HG03432 (cell line): ENCODE data around the gene CEP44.

ENCODE experiments used
- ATAC-seq: cut with Tn5 transposase; IDR thresholded peaks from one replicate; pipeline ENCODE4 v1.9.1; 2021; ENCODE audit warnings: mild to moderate bottlenecking, moderate library complexity; ENCODE audit not compliant: unreplicated experiment

The CEP44 gene

DNA sequence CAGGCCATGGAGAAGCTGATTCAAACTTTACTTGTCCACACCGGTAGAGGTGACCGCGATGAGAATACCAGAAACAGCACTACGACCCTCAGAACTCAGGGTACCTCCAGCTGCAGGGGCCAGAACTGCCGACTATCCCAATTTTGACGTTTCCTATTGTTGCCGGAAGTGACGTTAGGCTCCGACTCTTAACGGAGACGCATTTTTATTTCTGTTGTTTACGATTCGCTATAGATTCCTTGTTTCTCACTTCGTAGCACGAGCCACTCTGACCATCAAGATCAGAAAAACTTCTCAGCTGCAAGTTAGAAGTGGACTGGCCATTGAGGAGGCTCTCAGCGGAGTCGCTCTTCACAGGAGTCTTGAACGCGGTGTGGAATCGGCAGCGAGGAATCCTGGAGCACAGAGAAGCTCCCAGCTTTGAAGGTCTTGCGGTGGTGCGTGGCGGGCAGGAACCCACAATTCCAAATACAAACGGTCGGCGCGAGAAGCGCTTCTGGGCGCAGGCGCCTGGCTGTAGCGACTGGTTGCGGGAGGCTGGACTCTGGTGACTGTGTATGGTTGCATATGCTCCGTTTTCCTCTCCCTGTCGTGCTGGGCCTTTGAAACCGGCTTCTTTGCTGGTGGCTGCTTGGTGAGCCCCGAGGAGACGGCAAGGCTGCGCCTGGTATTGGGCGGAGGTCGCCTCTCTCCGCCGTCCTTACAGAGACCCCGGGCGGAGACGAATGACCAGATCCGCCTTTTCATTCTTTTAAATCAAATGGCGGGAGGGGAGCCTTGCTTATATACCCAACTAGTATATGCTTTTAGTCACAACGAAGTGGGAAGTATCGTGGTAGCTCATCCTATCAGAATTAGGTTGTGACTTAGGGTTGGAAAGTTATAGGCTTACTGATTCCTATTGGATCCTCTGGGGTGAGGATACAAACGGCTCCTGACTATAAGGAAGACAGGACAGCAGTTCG, at the start of gene CEP44, which contains the start of gene FBXO8:
CEP44 (plus strand) TSS at position 405 of the 965 bp plus-strand sequence. CDS start 15,211 bp downstream, outside the sequence.
FBXO8 (minus strand) TSS at position 161 of the 965 bp plus-strand sequence. CDS start 20,575 bp downstream, outside the sequence.
- peak; percentile 74 for ATAC-seq

- no peak for ATAC-seq
Measured at GRCh38 chr4:174236359-174236758, 47.4 kb upstream of the CEP44 start.

GRCh38 chr4:174241162-174241561, 42.5 kb upstream of the CEP44 start:
- ATAC-seq: peak; percentile 59

GRCh38 chr4:174244441-174244840, 39.3 kb upstream of the CEP44 start:
- peak; percentile 55 for ATAC-seq

DNA sequence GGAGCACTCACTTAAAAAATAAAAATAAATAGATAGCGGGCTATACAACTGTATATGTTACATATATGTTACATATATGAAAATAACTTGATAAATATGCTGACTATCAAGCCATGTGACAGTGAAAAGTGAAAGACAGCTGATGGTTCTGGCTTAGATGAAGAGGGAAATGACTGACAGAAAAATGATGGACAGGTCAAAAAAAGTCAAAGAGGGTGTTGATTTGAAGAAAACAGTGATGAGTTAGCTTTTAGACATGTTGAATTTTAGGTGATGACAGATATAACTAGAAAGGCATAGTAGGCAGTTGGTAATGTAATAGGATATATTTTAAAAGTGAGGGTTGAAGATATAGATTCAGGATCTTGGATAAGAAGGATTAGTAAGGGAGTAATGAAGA, 38.0 kb upstream of the CEP44 start:
- no peak for ATAC-seq

DNA sequence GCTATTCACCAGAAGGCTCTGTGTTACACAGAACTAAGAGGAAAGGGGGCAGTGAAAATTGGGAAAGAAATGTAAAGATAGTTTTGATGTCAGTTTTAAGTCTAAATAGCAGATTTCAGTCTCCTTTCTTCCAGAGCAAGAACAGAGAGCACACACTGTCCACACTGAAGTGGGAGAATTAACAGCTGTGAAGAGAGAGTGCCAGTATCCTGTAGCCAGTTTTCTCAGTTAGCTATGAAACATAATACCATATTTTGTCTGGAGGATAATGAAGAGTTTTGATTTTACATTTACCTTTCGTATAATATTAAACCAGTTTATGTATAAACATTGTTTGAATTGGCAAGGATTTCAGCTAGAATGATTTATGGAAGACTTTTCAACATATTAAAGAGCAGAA, 35.3 kb upstream of the CEP44 start:
- ATAC-seq: no peak

GRCh38 chr4:174252412-174252811, 31.3 kb upstream of the CEP44 start:
- no peak for ATAC-seq

GRCh38 chr4:174254613-174255012, 29.1 kb upstream of the CEP44 start:
- ATAC-seq: no peak

GRCh38 chr4:174255374-174255773, 28.3 kb upstream of the CEP44 start:
- no peak for ATAC-seq

DNA sequence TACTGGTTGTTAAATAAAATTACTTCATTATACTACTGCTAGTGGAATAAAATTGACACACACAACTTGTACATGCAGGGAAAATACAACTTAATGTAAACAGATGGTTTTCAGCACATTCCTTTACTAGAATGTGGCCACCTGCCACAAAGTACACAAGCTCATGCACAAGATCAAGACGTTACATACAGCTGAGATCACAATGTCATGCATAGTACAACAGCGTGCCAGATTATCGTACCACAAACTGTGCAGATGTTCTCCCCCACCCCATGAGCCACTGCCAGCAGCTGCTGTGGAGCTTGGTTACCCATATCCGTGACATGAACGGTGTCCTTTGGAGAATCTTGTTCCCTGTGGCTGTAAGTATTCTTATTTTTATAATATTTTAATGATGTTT, 27.9 kb upstream of the CEP44 start:
- no peak for ATAC-seq

DNA sequence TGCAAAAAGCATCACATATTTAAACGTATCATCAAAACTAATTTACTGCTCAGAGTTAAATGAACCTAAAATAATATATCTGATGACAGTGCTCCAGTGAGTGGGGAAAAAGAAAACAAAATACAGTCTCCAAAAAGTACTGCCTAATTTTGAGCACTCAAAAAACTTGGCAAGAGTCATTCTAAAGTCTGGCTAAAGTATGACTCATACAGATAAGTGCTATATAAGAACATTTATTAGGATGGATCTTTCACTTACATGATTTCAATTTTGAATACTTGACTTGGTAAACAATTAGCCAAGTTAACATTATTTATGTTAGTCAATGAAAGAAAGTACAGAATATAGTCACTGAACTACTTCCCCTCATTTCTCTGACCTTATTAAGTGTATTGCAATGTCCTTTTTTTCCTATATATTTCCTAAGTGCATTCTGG, 27.4 kb upstream of the CEP44 start:
- no peak for ATAC-seq

GRCh38 chr4:174259580-174259979, 24.1 kb upstream of the CEP44 start:
- no peak for ATAC-seq

DNA sequence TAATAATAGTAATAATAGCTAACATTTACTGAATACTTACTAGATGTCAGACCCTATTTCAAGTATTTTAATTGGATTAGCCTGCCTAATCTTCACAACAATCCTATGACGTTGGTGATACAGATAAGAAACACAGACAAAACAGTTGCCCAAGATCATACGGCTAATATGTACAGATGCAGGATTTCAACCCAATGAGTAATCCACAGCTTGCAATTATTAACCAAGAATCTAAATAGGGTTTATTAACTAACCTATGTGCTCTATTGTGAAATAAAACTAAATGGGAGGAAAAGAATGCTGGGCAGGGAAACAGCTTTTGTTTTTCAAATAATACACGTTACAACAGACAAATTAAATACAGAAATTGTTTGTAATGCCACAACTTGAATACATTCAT, 23.6 kb upstream of the CEP44 start:
- peak; percentile 72 for ATAC-seq

GRCh38 chr4:174261432-174261831, 22.3 kb upstream of the CEP44 start:
- ATAC-seq: peak; percentile 48

GRCh38 chr4:174262624-174263444, 20.9 kb upstream of the CEP44 start:
- ATAC-seq: no peak

DNA sequence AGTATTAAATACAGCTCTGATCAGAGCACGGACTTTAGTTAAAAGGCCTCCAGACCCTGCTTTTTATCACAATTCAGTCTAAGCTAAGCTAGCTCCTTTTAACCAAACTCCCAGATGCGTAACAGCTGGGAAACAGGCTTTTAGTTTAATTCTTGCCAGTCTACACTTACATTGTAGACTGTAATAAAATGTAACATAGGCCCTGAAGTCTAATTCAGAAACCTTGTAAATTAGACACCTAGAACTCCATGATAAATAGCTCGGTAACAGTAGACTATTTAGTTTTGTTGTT, 20.3 kb upstream of the CEP44 start:
- no peak for ATAC-seq

- peak; percentile 47 for ATAC-seq
Measured at GRCh38 chr4:174265916-174266315, 17.8 kb upstream of the CEP44 start.

DNA sequence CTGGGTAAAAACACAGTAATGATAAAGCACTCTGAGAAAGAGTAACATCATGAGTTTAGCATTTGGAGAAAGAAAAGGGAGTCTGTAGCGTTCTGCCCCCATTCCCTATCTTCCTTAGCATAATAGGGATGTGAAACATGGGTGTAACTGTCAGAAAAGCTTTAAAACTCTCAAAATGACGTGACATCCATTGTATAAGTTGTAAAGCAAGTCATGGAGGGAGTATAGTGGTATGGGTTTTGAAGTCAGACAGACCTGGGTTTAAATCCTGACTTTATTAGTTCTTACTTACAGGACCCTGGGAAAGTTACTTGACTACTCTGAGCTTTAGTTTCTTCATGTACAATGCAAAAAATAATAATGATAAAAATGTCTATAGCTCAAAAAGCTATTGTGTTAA, 17.3 kb upstream of the CEP44 start:
- peak; percentile 45 for ATAC-seq

GRCh38 chr4:174273930-174274329, 9.8 kb upstream of the CEP44 start:
- ATAC-seq: no peak

GRCh38 chr4:174274436-174274835, 9.3 kb upstream of the CEP44 start:
- ATAC-seq: no peak

GRCh38 chr4:174275101-174275500, 8.6 kb upstream of the CEP44 start:
- ATAC-seq: no peak

GRCh38 chr4:174277433-174277832, 6.3 kb upstream of the CEP44 start:
- ATAC-seq: no peak
